DMS153 treated with DMSO at 0.1 percent for 48 hours (cell line): ENCODE measurements around the gene RPS26.
A peak's percentile ranks its signal among the peaks of the same experiment; 100 is the strongest.
"Not testable (repeated sequence)": the region's sequence is repeated elsewhere in the genome, so short reads cannot be mapped to it uniquely, and the experiment has no call there.

Experiments used
- DNase-seq: peaks from one replicate; lab custom pipeline; 2025; ENCODE audit not compliant: unreplicated experiment; lab: John Stamatoyannopoulos, UW

Gene RPS26

DNA sequence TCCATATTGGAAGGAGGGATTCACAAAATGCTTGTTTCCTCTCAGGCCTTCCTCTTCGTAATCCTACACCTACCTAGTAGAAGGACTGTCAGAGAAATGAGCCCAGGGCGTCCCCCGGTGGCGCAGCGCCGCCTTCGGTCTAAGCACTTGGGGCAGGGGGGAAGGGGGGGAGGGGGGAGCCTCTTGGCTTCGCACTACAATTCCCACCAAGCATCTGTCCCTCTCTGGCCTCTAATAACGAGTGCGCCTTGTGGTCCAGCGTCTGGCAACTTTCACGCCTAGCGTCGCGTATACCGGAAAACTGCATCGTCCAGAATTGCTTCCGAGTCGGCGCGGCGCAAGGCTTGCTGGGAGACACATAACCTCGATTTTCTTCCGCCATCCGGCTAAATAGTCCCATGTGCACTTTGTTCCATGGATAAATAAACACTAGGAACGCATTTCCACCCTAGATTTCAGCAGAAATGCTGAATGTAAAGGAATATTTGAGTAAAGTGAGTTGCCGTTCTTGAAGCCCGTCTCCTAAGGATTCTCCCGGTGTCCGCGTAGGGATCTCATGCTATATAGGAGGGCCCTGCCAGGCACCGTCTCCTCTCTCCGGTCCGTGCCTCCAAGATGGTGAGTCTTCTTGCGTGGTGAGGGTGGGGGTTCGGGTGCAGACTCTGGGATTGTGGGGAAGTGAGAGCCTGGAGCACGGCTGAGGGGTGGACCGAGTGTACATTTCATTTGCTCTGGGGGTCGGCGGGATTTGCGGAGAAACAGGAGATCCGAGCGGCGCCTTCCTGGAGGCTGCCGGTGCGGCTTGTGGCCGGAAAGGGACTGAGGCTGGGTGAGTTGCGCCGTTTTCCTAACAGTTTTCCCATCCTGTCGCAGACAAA, at the start of gene RPS26:
Gene RPS26 (plus strand): TSS at position 367 of the 878 bp plus-strand sequence. CDS start 249 bp downstream, at position 616.
- peak; percentile 97 for DNase-seq

DNA sequence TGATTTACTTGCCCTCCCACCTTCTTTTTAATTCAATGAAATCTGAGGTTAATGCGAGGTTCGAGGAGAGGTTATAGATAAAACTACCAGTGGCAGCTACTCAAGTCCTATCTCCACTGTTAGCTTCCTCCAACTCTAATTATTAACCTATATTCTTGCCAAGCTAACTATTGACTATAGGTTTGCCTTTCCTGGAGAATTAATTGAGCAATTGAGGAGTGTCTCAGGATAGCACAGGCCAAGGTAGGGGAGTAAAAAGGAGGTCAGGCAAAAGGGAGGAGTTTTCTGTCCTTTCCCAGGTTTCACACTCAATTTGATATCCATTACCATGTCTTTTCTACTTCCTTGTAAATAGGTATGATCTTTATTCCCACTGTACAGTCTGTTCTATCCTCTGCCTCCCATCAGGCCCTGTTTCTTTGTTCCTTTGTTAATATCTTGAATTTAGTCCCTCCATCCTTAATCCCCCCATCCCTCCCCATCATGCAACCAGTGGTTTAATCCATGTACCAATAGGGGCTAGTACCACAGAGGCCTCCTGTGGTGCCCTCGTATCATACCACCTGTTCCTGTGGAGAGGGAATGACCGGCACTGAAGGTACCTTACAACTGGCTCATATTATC, 48.4 kb upstream of the RPS26 start:
- DNase-seq = no peak

DNA sequence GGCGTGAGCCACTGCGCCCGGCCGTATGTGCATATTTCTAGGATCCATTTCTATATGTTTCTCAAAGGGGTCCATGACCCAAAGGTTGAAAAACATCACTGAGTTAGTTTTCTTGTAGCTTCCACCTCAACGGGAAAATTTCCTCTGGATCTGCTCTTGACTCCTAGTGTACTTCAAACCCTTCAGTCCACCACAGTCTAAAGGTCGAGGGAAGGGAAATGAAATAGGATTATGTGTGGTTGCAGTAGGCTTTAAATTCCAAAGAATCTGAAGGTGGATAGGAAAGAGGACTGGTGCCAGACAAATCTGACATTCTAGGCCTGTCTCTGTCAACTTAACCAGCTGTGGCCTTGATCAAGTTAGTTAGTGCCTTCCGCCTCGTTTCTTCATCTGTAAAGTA, 46.4 kb upstream of the RPS26 start:
- no peak for DNase-seq

- DNase-seq = peak; percentile 72
Observed at GRCh38 chr12:55996201-55996714, 45.5 kb upstream of the RPS26 start.

DNA sequence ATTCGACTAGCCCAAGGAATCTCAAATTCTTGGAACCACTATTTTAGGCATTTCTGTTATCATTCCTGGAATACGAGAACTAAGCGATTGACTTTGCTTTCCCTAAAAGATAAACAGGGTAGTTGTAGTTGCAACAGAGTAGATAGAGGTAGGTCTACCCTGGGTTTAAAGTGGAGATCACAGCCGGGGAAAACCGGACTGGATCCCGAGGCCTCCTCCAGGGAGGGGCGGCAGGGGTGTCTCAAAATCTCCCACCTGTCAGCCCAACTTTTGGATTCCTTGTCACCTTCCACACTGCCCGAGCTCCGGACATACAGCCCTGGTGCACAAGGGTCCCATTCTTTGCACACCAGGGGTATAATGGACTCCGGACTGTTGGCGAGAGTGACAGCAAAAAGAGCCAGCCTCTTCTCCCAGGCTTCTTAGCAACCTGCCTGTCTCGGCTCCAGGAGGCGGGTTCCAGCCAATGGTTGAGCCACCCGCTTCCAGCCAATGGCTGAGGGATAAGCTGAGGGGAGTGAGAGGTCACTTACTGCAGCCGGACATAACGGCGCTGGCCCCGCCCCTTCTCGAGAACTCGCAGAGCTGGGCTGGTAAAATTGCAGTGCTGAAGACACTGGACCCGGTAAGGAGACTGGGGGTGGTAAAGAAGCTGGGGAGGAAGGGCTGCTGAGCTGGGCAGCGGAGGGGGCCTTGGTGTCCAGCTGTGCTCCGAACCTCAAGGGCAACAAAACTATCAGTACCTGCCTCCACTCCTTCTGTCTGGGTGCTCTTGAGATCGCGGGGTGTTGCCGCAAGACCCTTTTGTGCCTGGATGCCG, 44.8 kb upstream of the RPS26 start, which contains the start of gene SUOX:
Gene SUOX (plus strand): TSS at position 562 of the 820 bp plus-strand sequence. CDS start 4,946 bp downstream, outside the sequence.
- DNase-seq = peak; percentile 93

DNA sequence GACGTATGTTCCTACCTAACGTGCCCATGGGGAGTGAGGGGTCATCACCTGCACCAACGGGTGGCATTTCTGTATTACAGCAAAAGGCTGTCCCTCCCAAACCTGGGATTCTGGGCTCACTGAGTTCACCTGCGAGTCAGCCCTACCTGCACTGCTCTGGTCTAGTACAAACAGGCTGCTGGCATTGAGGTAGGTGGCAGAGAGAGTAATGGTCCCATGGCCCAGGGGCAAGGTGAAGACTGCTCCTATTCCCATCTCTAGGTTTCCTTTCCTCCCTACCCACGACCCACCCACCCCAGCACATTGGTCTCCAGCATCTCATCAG, 44.2 kb upstream of the RPS26 start:
- DNase-seq = no peak

DNA sequence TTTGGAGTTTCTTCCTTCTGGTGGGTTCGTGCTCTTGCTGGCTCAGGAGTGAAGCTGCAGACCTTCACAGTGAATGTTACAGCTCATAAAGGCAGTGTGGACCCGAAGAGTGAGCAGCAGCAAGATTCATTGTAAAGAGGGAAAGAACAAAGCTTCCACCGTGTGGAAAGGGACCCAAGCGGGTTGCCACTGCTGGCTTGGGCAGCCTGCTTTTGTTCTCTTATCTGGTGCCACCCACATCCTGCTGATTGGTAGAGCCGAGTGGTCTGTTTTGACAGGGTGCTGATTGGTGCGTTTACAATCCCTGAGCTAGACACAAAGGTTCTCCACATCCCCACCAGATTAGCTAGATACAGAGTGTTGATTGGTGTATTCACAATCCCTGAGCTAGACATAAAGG, 42.2 kb upstream of the RPS26 start:
- DNase-seq = not testable (repeated sequence)

DNA sequence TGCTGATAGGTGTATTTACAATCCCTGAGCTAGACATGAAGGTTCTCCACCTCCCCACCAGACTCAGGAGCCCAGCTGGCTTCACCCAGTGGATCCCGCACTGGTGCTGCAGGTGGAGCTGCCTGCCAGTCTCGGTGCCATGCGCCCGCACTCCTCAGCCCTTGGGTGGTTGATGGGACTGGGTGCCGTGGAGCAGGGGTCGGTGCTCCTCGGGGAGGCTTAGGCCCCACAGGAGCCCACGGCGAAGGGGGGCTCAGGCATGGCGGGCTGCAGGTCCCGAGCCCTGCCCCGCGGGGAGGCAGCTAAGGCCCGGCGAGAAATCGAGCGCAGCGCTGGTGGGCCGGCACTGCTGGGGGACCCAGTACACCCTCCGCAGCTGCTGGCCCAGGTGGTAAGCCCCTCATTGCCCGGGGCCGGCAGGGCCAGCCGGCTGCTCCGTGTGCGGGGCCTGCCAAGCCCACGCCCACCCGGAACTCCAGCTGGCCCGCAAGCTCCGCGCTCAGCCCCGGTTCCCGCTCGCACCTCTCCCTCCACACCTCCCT, 41.6 kb upstream of the RPS26 start:
- not testable (repeated sequence) for DNase-seq

DNA sequence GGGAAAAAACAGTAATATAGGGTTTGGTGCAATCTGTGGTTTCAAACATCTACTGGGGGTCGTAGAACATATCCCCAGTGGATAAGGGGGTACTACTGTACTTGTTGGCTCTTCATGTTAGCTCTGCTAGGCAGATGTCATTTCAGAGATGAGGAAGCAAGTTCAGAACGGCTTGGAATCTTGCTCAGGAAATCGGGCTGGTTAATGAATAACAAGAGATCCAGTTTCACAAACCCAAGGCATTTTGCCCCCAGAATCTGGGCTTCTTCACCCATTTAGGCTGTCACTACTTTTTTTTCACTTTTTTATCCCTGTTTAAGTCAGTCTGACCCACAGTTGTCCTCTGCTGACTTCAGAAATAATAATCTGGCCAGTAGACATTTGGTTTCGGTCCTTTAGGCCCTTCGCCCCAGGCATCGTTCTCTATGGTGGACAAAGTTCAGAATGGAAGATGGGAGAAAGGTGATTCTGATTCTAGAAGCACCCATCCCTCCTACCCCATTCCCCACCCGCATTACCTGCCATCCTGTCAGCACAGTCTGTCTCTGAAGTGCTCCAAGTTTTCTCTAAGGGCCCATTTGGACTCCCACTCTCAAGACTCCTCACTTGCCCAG, 40.1 kb upstream of the RPS26 start:
- DNase-seq = no peak

GRCh38 chr12:56003376-56003775, 38.3 kb upstream of the RPS26 start:
- not testable (repeated sequence) for DNase-seq

GRCh38 chr12:56004211-56004610, 37.5 kb upstream of the RPS26 start:
- no peak for DNase-seq

GRCh38 chr12:56007564-56008559, 33.9 kb upstream of the RPS26 start:
- DNase-seq = no peak

DNA sequence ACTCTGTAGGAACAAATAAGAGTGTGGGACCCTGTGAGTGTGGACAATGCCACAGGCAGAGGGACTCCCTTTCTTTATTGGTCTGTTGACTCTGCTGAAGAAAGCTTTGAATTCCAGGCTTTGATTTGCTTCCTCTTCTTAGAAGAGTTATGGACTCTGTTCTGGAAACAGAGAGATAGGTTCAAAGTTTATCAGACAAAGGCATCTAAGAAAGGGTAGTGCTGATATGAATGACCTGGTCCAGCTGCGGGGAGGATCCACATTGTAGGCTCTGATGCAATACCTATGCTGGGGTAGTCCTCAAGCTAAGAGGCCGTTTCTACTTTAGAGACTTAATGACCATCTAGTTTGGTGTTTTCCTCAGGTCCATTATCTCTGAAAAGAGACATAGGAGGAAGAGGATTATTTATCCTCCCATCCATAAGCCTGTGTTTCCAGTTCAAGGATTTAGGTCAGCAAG, 31.6 kb upstream of the RPS26 start:
- no peak for DNase-seq

DNA sequence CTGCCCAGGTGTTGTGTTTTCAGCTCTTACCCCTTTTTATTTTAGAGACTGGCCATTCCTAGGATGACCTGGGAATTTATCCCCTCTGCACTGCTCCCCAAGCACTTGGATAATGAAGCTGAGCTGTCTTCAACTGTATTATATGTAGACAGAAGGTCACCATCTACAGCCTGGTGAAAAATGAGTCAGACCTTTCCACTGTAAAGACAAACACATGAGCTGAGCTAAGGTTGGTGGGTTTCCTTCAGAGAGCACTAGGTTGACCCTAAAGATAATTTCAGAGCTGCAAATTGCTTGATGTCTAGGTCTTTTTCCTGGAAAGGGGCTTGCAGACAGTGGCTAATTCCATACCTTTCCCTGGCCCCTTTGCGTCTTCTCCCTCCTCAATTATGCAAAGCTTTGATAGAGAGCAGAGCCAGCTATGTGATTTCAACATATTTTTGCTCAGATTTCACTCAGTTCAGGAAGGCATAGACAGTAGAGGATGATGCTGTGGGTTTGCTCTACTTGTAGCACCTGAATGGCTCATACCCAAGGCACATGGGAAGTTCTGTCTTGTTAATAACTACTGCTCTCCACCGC, 30.1 kb upstream of the RPS26 start:
- no peak for DNase-seq

DNA sequence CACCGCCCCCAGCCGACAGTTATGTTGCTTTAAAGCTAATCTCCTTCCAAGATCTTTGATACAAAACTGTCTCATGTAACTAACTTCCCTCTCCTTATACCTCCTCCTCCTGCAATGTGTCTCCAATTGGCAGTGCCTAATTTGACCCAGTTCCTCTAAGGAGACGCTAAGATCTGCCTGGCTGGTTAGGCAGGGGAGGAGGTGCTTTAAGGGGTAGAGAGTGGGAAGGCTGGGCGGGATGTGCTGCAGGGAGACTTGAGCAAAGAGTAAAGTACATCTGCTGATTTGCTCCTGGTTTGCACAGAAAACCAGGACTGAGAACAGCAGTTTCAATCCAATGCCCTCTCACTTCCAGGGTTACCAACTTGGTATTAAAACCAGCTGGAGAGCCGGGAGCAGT, 28.2 kb upstream of the RPS26 start:
- no peak for DNase-seq

DNA sequence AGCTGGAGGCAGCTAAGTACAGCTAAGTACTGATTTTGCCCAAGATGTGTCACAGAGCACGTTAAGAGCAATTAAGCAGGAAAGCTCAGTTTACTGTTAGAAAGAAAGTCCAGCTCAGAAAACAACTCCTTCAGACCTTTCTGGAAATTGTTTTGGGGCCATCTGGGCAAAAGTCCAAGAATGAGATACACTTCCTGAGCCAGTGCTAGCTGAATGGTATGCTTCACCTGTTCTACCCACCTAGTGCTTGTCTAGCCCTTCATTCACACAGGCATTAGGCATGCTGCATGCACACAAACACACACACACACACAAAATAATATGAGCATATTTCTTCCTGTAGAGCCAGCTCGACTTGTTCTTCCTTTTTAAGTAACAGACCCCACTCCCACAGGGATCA, 27.5 kb upstream of the RPS26 start:
- DNase-seq = no peak

GRCh38 chr12:56017181-56017580, 24.5 kb upstream of the RPS26 start:
- no peak for DNase-seq

- no peak for DNase-seq
Observed at GRCh38 chr12:56018356-56018755, 23.4 kb upstream of the RPS26 start.
